Measurements from ENCODE around the gene ICOS.

Gene ICOS

GRCh38 chr2:203936535-203936934, at the start of gene ICOS:
Gene ICOS, plus strand, starts transcription at chr2:203936763. Its CDS starts 52 bp downstream, at chr2:203936815.
- no peak for DNase-seq

GRCh38 chr2:203887677-203888076, 48.9 kb upstream of the ICOS start:
- DNase-seq = no peak

GRCh38 chr2:203889542-203889941, 47.0 kb upstream of the ICOS start:
- DNase-seq = no peak

GRCh38 chr2:203889944-203890343, 46.6 kb upstream of the ICOS start:
- DNase-seq = no peak

GRCh38 chr2:203890733-203891132, 45.8 kb upstream of the ICOS start:
- no peak for DNase-seq

- DNase-seq = peak; percentile 48 to 63
These were observed 45.1 kb upstream of the ICOS start for GRCh38 chr2:203891474-203891873.

GRCh38 chr2:203892207-203892606, 44.4 kb upstream of the ICOS start:
- DNase-seq = no peak

- DNase-seq = no peak
These were observed 43.2 kb upstream of the ICOS start for GRCh38 chr2:203893401-203893800.

- no peak for DNase-seq
These were observed 42.7 kb upstream of the ICOS start for GRCh38 chr2:203893840-203894239.

- DNase-seq = no peak
These were observed 42.3 kb upstream of the ICOS start for GRCh38 chr2:203894262-203894661.

- DNase-seq = no peak
These were observed 39.0 kb upstream of the ICOS start for GRCh38 chr2:203897544-203897943.

- DNase-seq = no peak
These were observed 37.9 kb upstream of the ICOS start for GRCh38 chr2:203898657-203899056.

- no peak for DNase-seq
These were observed 36.3 kb upstream of the ICOS start for GRCh38 chr2:203900253-203900652.

- no peak for DNase-seq
These were observed 32.5 kb upstream of the ICOS start for GRCh38 chr2:203904022-203904421.

- DNase-seq = no peak
These were observed 30.9 kb upstream of the ICOS start for GRCh38 chr2:203905656-203906055.

GRCh38 chr2:203908066-203908796, 28.3 kb upstream of the ICOS start:
- DNase-seq = no peak

- no peak for DNase-seq
These were observed 27.8 kb upstream of the ICOS start for GRCh38 chr2:203908797-203909185.

- no peak for DNase-seq
These were observed 27.1 kb upstream of the ICOS start for GRCh38 chr2:203909261-203909967.

- DNase-seq = no peak
These were observed 26.6 kb upstream of the ICOS start for GRCh38 chr2:203909974-203910373.

GRCh38 chr2:203913947-203914346, 22.6 kb upstream of the ICOS start:
- DNase-seq = no peak

- no peak for DNase-seq
These were observed 21.9 kb upstream of the ICOS start for GRCh38 chr2:203914546-203915182.

- DNase-seq = no peak
These were observed 21.3 kb upstream of the ICOS start for GRCh38 chr2:203915256-203915655.

- no peak for DNase-seq
These were observed 19.8 kb upstream of the ICOS start for GRCh38 chr2:203916756-203917155.

- DNase-seq = no peak
These were observed 18.3 kb upstream of the ICOS start for GRCh38 chr2:203918264-203918663.
